Erythroblast (primary cell): ENCODE measurements around the gene CTNNA2.

Experiments
- GATA1 ChIP-seq: IDR thresholded peaks from 2 replicates; pipeline ENCODE4 v1.6.1; 2011; ENCODE audit warnings: low read depth, mild to moderate bottlenecking, control low read depth, low read length, moderate library complexity
- POLR2A ChIP-seq: IDR thresholded peaks from 2 replicates; pipeline ENCODE4 v1.6.1; 2011; ENCODE audit warnings: mild to moderate bottlenecking, low read length

GRCh38 chr2:79552653-79553052, 39.8 kb downstream of the CTNNA2 start:
- TF ChIP-seq POLR2A (no peak), GATA1 (no peak)
